HL-60 (cell line): ENCODE data around the gene ZCCHC9.
A peak's percentile ranks its signal among the peaks of the same experiment; 100 is the strongest.

ENCODE experiments used
- DNase-seq, 2 experiments: peaks; one replicate each; pipeline ENCODE4 v3.0.0-alpha.2; 2010 to 2020; ENCODE audit warnings: low read depth in 1 of 2, low spot score in 1 of 2
- H3K27ac ChIP-seq: fragments of 250-450 bp; sonication (Bioruptor Pico); replicated peaks from 2 replicates; pipeline ENCODE4 v1.5.1; 2020; ENCODE audit warnings: mild to moderate bottlenecking, moderate library complexity
- H3K27me3 ChIP-seq: fragments of 250-450 bp; sonication (Bioruptor Pico); 2 replicates; pipeline ENCODE4 v1.5.1; 2021; ENCODE audit warnings: mild to moderate bottlenecking, moderate library complexity; ENCODE audit not compliant: insufficient read depth, poor library complexity, severe bottlenecking
- H3K4me3 ChIP-seq: replicated peaks from 2 replicates; pipeline ENCODE4 v1.5.1; 2011; ENCODE audit warnings: mild to moderate bottlenecking, control low read depth, low read length; ENCODE audit not compliant: insufficient read depth
- CTCF ChIP-seq: IDR thresholded peaks from one replicate; pipeline ENCODE4 v1.5.1; 2011; ENCODE audit warnings: low read length, control low read depth, inconsistent platforms; ENCODE audit not compliant: insufficient read depth
- GABPA ChIP-seq: IDR thresholded peaks from 2 replicates; pipeline ENCODE4 v1.6.1; 2012; ENCODE audit warnings: low read depth
- POLR2AphosphoS5 ChIP-seq: IDR thresholded peaks from 2 replicates; pipeline ENCODE4 v1.6.1; 2012; ENCODE audit warnings: low read depth
- SPI1 ChIP-seq: IDR thresholded peaks from 2 replicates; pipeline ENCODE4 v1.6.1; 2012; ENCODE audit warnings: low read depth, mild to moderate bottlenecking, borderline replicate concordance
- long read RNA-seq: library from polyadenylated mRNA; unstranded; transcript quantifications from one replicate; pipeline ENCODE4 v2.0.0, GENCODE V29; 2020
- TF ChIP-seq, protein P1 (sequence below): IDR thresholded peaks from 2 replicates; pipeline ENCODE4 v1.6.1; 2012; ENCODE audit warnings: low read depth; ENCODE audit not compliant: insufficient replicate concordance

The ZCCHC9 gene
- long read RNA-seq, transcript ZCCHC9-203 (6 exons, 1,555 nt): major isoform, 11 of 20 reads
- long read RNA-seq, partial matches to known transcripts: 0 of 20 reads
- long read RNA-seq, other reads (novel, unspliced or antisense): 0 of 20 reads

DNA sequence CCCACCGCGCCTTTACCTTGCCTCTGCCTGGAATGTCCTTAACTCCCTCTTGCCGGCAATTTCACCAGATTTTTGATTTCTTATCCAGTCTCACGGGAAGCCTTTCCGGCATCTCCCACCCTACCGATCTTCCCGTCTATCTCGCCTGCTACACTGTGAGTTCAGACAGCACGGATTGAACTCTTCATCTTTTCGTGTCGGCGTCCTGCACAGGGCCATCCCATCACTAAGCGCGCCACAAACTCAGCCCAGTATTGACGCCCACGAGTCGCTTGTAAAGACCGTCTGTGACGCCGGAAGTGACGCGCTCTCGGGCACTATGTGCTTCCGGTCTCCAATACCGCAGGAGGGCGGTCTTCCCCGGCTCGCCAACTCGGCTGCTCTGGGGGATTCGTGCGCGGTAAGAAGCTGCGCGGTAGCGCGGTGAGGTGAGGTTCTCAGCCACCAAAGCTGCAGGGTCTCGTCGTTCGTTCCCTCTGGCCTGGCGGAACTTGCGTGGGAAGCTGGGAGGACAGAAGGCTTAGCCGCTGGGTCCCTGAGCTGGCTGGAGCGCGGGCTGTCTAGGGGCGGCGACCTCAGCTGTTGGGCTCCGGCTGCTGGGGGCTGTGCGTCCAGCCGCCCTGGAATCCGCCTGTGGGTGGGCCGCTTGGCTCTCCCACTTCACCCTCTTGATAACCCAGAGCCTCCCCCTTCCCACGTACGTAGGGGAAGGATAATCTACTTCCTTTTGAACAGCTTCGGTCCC, at the start of gene ZCCHC9:
Gene ZCCHC9, plus strand, starts transcription at position 317 of the 745 bp plus-strand sequence. CDS start 3,171 bp downstream, outside the sequence.
- Histone ChIP-seq H3K27ac (peak within 1 kb of the TSS; percentile 92), H3K27me3 (no peaks in the 10 kb centered on the region), H3K4me3 (peak within 1 kb of the TSS; percentile 81)
- DNase-seq: peak; percentile 61 to 84
- no peak for TF ChIP-seq CTCF
- TF ChIP-seq GABPA: peak; percentile 91
- peak; percentile 71 for TF ChIP-seq POLR2AphosphoS5

GRCh38 chr5:81251922-81252321, 49.5 kb upstream of the ZCCHC9 start:
- no peak for TF ChIP-seq SPI1
- TF ChIP-seq, protein P1, sequence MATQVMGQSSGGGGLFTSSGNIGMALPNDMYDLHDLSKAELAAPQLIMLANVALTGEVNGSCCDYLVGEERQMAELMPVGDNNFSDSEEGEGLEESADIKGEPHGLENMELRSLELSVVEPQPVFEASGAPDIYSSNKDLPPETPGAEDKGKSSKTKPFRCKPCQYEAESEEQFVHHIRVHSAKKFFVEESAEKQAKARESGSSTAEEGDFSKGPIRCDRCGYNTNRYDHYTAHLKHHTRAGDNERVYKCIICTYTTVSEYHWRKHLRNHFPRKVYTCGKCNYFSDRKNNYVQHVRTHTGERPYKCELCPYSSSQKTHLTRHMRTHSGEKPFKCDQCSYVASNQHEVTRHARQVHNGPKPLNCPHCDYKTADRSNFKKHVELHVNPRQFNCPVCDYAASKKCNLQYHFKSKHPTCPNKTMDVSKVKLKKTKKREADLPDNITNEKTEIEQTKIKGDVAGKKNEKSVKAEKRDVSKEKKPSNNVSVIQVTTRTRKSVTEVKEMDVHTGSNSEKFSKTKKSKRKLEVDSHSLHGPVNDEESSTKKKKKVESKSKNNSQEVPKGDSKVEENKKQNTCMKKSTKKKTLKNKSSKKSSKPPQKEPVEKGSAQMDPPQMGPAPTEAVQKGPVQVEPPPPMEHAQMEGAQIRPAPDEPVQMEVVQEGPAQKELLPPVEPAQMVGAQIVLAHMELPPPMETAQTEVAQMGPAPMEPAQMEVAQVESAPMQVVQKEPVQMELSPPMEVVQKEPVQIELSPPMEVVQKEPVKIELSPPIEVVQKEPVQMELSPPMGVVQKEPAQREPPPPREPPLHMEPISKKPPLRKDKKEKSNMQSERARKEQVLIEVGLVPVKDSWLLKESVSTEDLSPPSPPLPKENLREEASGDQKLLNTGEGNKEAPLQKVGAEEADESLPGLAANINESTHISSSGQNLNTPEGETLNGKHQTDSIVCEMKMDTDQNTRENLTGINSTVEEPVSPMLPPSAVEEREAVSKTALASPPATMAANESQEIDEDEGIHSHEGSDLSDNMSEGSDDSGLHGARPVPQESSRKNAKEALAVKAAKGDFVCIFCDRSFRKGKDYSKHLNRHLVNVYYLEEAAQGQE: no peak
- no peak for TF ChIP-seq POLR2AphosphoS5
- no peak for TF ChIP-seq GABPA
- TF ChIP-seq CTCF: no peak
- no peak for DNase-seq
- no peak overlapping the region for H3K4me3 ChIP-seq
- no peaks in the 10 kb centered on the region for H3K27me3 ChIP-seq
- no peak overlapping the region for H3K27ac ChIP-seq

DNA sequence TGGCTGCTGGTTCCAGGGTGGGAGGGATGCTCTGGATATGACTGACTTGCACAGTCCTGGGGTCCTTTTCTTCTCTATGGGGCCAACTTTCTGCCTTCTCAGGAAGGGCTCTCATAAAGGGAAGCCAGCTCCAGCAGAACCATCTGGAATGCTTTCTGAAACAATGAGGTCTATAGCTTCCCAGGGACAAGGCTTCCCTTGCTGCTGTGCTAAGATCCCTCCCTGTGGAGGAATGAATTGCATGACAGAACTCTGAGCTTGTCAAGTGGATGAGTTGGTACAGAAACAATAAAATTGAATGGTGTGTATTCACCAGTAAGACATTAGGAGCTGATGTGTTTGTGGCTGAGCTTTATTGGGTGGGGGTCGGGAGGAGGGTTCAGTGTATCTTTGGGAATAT, 48.5 kb upstream of the ZCCHC9 start:
- no peak for DNase-seq
- Histone ChIP-seq H3K27me3 (no peaks in the 10 kb centered on the region), H3K27ac (no peak overlapping the region), H3K4me3 (no peak overlapping the region)
- TF ChIP-seq SPI1 (no peak), POLR2AphosphoS5 (no peak), GABPA (no peak), CTCF (no peak)
- TF ChIP-seq, protein P1: no peak
